GM18520 (cell line): ENCODE results near the gene UGT1A10.

Source experiments
- ATAC-seq: cut with Tn5 transposase; IDR thresholded peaks from one replicate; pipeline ENCODE4 v1.9.1; 2021; ENCODE audit not compliant: unreplicated experiment

UGT1A10 gene

DNA sequence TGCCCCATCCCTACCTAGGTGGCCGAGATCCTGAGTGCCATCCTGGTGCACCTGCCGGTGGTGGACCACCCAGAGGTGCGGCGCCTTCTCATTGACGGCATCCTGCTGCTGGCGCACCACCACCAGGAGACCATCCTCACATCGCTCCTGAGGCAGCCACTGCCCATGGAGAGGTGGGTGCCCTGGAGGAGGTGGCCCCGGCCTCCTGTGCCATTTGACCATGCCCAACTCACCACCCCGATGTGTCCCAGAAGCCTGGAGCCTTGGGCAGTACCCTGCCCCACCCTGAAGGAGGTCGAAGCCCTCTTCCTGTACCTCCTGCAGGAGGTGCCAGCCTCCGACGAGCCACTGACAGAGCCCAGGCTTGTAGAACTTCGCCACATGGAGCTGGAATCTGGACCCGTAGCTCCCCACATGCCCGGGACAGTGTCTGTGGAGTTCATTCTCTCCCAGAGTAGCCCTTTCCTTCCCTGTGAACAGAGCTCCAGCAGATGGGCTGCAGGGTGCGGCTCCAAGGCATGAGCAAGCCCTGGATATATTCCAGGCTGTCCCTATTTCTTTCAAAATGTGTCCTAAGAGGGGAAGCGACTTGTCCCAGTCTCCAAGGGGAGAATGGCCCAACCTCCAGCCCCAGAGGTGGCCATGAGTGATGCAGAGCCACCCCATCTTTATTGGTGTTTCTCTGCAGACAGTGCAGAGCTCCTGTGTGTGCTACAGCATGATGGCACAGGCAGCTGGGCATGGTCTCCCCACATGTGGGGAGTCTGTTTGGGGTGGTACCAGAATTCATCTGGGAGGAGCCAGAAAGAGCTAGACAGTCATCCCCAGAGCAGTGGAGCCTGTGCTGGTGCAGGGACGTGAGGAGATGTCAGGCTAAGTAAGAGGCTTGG lies 183.9 kb downstream of the UGT1A10 start:
- no peak for ATAC-seq

DNA sequence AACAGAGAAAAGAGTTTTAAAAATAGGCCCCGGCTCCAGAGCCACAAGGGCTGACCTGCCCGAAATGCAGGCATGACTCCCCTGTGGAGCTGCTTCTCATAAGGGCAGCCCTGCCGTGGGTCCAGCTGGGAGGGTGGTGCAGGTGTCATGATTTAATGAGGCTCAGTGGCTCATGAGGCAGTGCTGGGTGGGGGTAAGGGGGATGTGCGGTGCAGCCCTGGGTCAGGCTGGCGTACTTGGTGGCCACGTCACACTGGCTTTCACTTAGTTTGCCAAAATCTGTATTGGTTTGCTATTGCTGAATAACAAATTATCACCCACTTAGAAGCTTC lies 184.5 kb downstream of the UGT1A10 start:
- ATAC-seq, result no peak

DNA sequence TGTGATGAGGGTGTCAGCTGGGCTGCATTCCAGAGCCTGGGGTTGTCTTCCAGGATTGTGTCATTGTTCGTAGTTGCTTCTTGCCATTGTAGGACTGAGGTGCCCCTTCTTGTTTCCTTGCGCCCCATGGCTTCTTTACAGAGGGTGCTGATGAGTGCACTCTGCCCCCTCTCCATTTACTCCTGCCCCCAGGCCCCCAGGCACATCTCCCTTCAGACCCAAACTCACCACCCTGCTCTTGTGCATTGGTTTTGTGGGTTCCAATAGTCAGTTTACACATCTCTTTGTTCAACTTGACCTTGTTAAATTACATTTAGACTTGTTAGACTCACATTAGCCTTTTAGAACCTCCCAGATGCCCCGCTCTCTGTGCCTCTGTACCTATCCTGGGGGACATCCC lies 184.9 kb downstream of the UGT1A10 start:
- ATAC-seq, result no peak

DNA sequence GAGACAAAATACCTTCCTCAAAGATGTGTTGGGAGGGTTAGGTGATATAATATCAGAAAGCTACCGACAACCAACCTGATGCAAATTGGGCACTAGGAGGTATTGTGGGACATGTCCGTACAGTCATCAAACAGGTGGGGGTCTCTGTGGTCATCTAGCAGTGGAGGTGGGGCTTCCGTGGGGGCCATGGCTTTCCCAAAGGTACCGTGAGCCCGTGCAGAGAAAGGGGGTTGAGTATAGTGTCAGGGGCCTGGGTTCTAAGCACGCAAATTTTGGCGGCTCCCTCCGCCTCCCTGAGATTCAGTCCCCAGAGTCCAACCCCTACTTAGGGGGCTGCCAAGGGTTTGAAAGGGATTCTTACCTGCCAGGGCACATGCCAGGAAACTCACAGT lies 185.5 kb downstream of the UGT1A10 start:
- ATAC-seq, result no peak

DNA sequence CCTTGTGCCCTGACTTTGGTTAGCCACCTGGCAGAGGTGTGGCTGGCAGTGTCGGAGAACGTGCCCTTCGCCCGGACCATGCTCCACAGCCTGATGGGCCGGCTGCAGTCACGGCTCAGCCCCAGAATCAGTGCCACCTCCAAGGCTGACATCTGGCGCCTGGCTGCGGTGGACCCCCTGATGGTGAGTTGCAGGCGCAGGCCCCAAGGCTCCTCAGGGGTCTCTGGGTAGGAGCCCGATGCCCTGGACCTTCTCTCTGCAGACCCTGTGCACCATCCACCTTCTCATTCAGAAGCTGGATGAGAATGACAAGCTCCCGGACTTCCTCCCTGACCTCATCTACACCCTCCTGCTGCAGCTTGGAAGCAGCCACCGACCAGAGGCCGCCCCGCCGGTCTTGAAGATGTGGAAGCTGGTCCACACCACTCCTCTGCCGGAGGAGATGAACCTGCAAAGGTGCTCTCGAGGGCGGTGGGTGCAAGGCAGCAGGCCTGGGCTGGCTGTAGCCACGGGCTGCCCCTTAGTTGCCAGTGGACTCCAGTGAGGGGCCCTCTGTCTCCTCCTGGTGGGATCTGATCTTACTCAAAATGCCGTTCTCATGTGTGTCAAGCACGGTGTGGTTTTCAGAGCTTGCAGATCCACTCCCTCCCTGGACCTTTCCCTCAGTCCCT lies 186.0 kb downstream of the UGT1A10 start:
- ATAC-seq, result no peak
